Measurements from ENCODE around the gene ADARB1.

Gene ADARB1

GRCh38 chr21:45225041-45225740, 150.8 kb downstream of the ADARB1 start:
- Histone ChIP-seq H3K4me3 (ENCODE audit: insufficient read length, low read depth) (no peak overlapping the region), H3K9me3 (ENCODE audit: insufficient read depth, low read length) (no peaks in the 10 kb centered on the region), H3K9ac (ENCODE audit: insufficient read length, low read depth) (no peak overlapping the region)

GRCh38 chr21:45225741-45226327, 151.5 kb downstream of the ADARB1 start:
- H3K9ac ChIP-seq (ENCODE audit: insufficient read length, low read depth), result no peak overlapping the region
- H3K27me3 ChIP-seq (ENCODE audit: insufficient read depth, insufficient read length), result no peaks in the 10 kb centered on the region
- TF ChIP-seq YY1 (IDR thresholded peaks at IDR 0.05; ENCODE audit: insufficient read depth, insufficient read length) (no peak), SUZ12 (IDR thresholded peaks at IDR 0.05; ENCODE audit: extremely low read depth, insufficient read depth, insufficient read length) (no peak), ZNF274 (IDR thresholded peaks at IDR 0.05; ENCODE audit: low read depth, low read length) (no peak)
- no peak overlapping the region for H3K4me3 ChIP-seq (ENCODE audit: insufficient read length, low read depth)
- no peaks in the 10 kb centered on the region for H3K9me3 ChIP-seq (ENCODE audit: insufficient read depth, low read length)
- peaks cover 9% of the 10 kb centered on the region for H3K4me1 ChIP-seq (ENCODE audit: insufficient read depth, insufficient read length)
- DNase-seq (ENCODE audit: low read depth, low spot score), result no peak
- H3K36me3 ChIP-seq (ENCODE audit: insufficient read depth, insufficient read length, low read length), result peaks cover 27% of the 10 kb centered on the region

More at GRCh38 chr21:45225041-45225740, 150.8 kb downstream of the ADARB1 start:
- H3K4me1 ChIP-seq (ENCODE audit: insufficient read depth, insufficient read length), result peaks cover 9% of the 10 kb centered on the region
- H3K27me3 ChIP-seq (ENCODE audit: insufficient read depth, insufficient read length), result no peaks in the 10 kb centered on the region
- TF ChIP-seq ZNF274 (IDR thresholded peaks at IDR 0.05; ENCODE audit: low read depth, low read length), result no peak
- no peak for TF ChIP-seq YY1 (IDR thresholded peaks at IDR 0.05; ENCODE audit: insufficient read depth, insufficient read length)
- no peak for TF ChIP-seq SUZ12 (IDR thresholded peaks at IDR 0.05; ENCODE audit: extremely low read depth, insufficient read depth, insufficient read length)
- peaks cover 33% of the 10 kb centered on the region for H3K36me3 ChIP-seq (ENCODE audit: insufficient read depth, insufficient read length, low read length)
- no peak for DNase-seq (ENCODE audit: low read depth, low spot score)

GRCh38 chr21:45226540-45227326, 152.4 kb downstream of the ADARB1 start:
- Histone ChIP-seq H3K4me3 (ENCODE audit: insufficient read length, low read depth) (no peak overlapping the region), H3K9ac (ENCODE audit: insufficient read length, low read depth) (no peak overlapping the region), H3K9me3 (ENCODE audit: insufficient read depth, low read length) (no peaks in the 10 kb centered on the region), H3K4me1 (ENCODE audit: insufficient read depth, insufficient read length) (peaks cover 9% of the 10 kb centered on the region), H3K27me3 (ENCODE audit: insufficient read depth, insufficient read length) (no peaks in the 10 kb centered on the region), H3K36me3 (ENCODE audit: insufficient read depth, insufficient read length, low read length) (peaks cover 18% of the 10 kb centered on the region)
- TF ChIP-seq ZNF274 (IDR thresholded peaks at IDR 0.05; ENCODE audit: low read depth, low read length) (no peak), YY1 (IDR thresholded peaks at IDR 0.05; ENCODE audit: insufficient read depth, insufficient read length) (no peak), SUZ12 (IDR thresholded peaks at IDR 0.05; ENCODE audit: extremely low read depth, insufficient read depth, insufficient read length) (no peak)
- DNase-seq (ENCODE audit: low read depth, low spot score), result no peak

DNA sequence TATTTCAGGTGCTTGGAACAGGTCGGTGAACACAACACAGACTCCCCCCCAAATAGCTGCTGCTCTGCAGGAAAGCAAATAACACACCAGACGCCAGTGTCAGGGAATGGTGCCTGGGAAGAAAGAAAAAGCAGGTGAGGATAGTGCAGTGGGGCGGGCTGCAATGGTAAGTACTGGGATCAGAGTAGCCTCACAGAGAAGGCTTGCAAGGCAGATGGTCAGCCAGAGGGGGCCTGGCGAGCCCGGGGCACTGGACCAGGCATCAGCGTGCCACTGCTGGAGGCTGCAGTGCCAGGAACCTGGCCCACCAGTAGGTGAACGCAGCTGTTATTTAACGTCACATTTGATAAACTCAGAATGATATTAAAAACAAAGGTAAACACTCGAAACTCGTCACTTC, 153.4 kb downstream of the ADARB1 start:
- no peak for DNase-seq (ENCODE audit: low read depth, low spot score)
- no peak overlapping the region for H3K4me3 ChIP-seq (ENCODE audit: insufficient read length, low read depth)
- H3K9ac ChIP-seq (ENCODE audit: insufficient read length, low read depth), result no peak overlapping the region
- no peaks in the 10 kb centered on the region for H3K27me3 ChIP-seq (ENCODE audit: insufficient read depth, insufficient read length)
- no peaks in the 10 kb centered on the region for H3K9me3 ChIP-seq (ENCODE audit: insufficient read depth, low read length)
- no peak for TF ChIP-seq ZNF274 (IDR thresholded peaks at IDR 0.05; ENCODE audit: low read depth, low read length)
- no peak for TF ChIP-seq SUZ12 (IDR thresholded peaks at IDR 0.05; ENCODE audit: extremely low read depth, insufficient read depth, insufficient read length)
- TF ChIP-seq YY1 (IDR thresholded peaks at IDR 0.05; ENCODE audit: insufficient read depth, insufficient read length), result no peak
- peaks cover 10% of the 10 kb centered on the region for H3K36me3 ChIP-seq (ENCODE audit: insufficient read depth, insufficient read length, low read length)
- peaks cover 9% of the 10 kb centered on the region for H3K4me1 ChIP-seq (ENCODE audit: insufficient read depth, insufficient read length)

DNA sequence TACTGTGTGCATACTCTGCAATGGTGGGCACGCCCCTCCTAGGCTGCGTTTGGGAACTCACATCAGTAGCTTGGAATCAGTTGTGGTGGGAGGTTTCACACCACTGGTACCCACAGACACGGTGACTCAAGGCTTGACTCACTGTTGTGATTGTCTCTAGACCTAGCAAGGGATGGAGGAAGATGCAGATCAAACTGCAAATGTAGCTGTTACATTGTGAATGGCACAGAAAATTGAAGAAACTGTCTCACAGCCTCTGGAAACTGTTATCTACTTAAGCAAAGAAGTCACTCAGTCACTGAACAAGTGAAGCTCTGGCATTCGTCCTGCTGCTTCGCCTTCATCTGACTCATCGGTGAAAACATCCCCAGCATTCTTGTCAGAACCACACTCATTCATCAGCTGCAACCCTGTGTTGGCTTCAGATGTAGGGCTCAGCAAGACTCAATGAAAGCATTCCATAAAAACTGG, 153.8 kb downstream of the ADARB1 start:
- Histone ChIP-seq H3K4me1 (ENCODE audit: insufficient read depth, insufficient read length) (peaks cover 9% of the 10 kb centered on the region), H3K27me3 (ENCODE audit: insufficient read depth, insufficient read length) (no peaks in the 10 kb centered on the region), H3K36me3 (ENCODE audit: insufficient read depth, insufficient read length, low read length) (peaks cover 7% of the 10 kb centered on the region), H3K9me3 (ENCODE audit: insufficient read depth, low read length) (no peaks in the 10 kb centered on the region), H3K4me3 (ENCODE audit: insufficient read length, low read depth) (no peak overlapping the region), H3K9ac (ENCODE audit: insufficient read length, low read depth) (no peak overlapping the region)
- peak; percentile 54 for DNase-seq (ENCODE audit: low read depth, low spot score)
- no peak for TF ChIP-seq SUZ12 (IDR thresholded peaks at IDR 0.05; ENCODE audit: extremely low read depth, insufficient read depth, insufficient read length)
- no peak for TF ChIP-seq ZNF274 (IDR thresholded peaks at IDR 0.05; ENCODE audit: low read depth, low read length)
- TF ChIP-seq YY1 (IDR thresholded peaks at IDR 0.05; ENCODE audit: insufficient read depth, insufficient read length), result no peak

DNA sequence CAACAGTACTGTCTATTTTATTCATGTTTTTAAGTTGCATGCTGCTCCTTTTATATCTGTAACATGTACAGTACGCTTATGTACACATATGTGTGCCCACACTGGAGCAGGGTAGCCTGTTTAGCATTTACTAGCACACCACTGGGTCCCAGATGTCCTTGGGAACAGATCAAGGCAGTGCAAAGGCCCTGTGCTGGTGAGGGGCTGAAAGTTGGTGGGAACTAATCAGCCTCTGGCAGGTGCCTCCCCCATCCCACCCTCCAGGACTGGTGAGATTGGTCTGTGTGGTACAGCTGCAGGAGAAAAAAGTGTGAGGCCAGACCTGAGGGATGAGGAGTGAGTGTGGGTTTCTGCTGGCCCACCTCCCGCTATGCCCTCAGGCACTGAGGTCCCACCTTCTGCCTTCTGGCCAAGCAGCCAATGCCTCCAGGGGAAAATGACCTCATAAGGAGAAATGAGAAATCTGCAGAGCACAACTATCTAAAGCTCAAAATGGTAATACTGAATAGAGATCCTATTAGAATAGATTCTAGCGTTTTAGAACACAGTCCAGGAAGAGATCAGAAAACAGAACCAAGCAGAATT, 154.4 kb downstream of the ADARB1 start:
- H3K4me3 ChIP-seq (ENCODE audit: insufficient read length, low read depth), result no peak overlapping the region
- no peak for DNase-seq (ENCODE audit: low read depth, low spot score)
- peaks cover 1% of the 10 kb centered on the region for H3K36me3 ChIP-seq (ENCODE audit: insufficient read depth, insufficient read length, low read length)
- no peaks in the 10 kb centered on the region for H3K27me3 ChIP-seq (ENCODE audit: insufficient read depth, insufficient read length)
- TF ChIP-seq SUZ12 (IDR thresholded peaks at IDR 0.05; ENCODE audit: extremely low read depth, insufficient read depth, insufficient read length) (no peak), ZNF274 (IDR thresholded peaks at IDR 0.05; ENCODE audit: low read depth, low read length) (no peak), YY1 (IDR thresholded peaks at IDR 0.05; ENCODE audit: insufficient read depth, insufficient read length) (no peak)
- H3K9me3 ChIP-seq (ENCODE audit: insufficient read depth, low read length), result no peaks in the 10 kb centered on the region
- peaks cover 9% of the 10 kb centered on the region for H3K4me1 ChIP-seq (ENCODE audit: insufficient read depth, insufficient read length)
- H3K9ac ChIP-seq (ENCODE audit: insufficient read length, low read depth), result no peak overlapping the region

Measured in NT2/D1 (cell line).